Brain microvascular endothelial cell (primary cell): ENCODE measurements around the gene YOD1.

Experiments used
- DNase-seq: peaks from one replicate; pipeline ENCODE4 v3.0.0-alpha.2; 2020
- H3K27ac ChIP-seq: fragments of 250-450 bp; sonication (Bioruptor Pico); 2 replicates; pipeline ENCODE4 v1.5.1; 2020; ENCODE audit warnings: mild to moderate bottlenecking, moderate library complexity
- H3K27me3 ChIP-seq: fragments of 250-450 bp; sonication (Bioruptor Pico); replicated peaks from 2 replicates; pipeline ENCODE4 v1.5.1; 2020; ENCODE audit warnings: mild to moderate bottlenecking
- H3K36me3 ChIP-seq: fragments of 250-450 bp; sonication (Bioruptor Pico); replicated peaks from 2 replicates; pipeline ENCODE4 v1.5.1; 2020; ENCODE audit warnings: mild to moderate bottlenecking
- H3K4me3 ChIP-seq: 2 replicates; pipeline ENCODE4 v1.5.1; 2011; ENCODE audit warnings: low read depth, mild to moderate bottlenecking, control low read depth, low read length, moderate library complexity
- CTCF ChIP-seq: IDR thresholded peaks from 2 replicates; pipeline ENCODE4 v1.5.1; 2011; ENCODE audit warnings: low read depth, mild to moderate bottlenecking, moderate library complexity, low read length, control low read depth, inconsistent platforms; ENCODE audit errors: missing control alignments
- in situ Hi-C: cut with HindIII; loops from 2 replicates; pipeline ENCODE4 v1.10.0; 2017; ENCODE audit warnings: low sequenced_read_pairs, low pct_ligation_motif_present

Gene YOD1

DNA sequence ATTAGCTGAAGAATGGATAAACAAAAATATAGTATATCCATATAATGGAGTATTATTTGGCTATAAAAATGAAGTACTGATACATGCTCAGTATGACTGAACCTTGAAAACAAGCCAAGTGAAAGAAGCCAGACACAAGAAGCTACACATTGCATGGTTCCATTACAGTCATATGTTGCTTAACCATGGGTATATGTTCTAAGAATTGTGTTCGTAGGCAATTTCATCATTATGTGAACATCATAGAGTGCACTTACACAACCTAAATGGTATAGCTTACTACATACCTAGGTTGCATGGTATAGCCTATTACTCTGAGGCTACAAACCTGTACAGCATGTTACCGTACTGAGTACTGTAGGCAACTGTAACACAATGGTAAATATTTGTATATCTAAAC, 52.2 kb downstream of the YOD1 start:
- in situ Hi-C loops = no loop called here
- no peak for TF ChIP-seq CTCF
- Histone ChIP-seq H3K27ac (no peak overlapping the region), H3K36me3 (no peaks in the 10 kb centered on the region), H3K27me3 (peaks cover 5% of the 10 kb centered on the region), H3K4me3 (no peak overlapping the region)
- DNase-seq = no peak
